Measurements from ENCODE around the gene CAMK1D. TPM values are rescaled to one million over a fixed set of nuclear protein-coding genes. Genes with fewer than 3 reads are reported as not detected.
A peak's percentile ranks its signal among the peaks of the same experiment; 100 is the strongest.
"Not testable (repeated sequence)": the region's sequence is repeated elsewhere in the genome, so short reads cannot be mapped to it uniquely, and the experiment has no call there.

The CAMK1D gene
- total RNA-seq, 1 donor from 2014 or later, result 5.2 TPM

DNA sequence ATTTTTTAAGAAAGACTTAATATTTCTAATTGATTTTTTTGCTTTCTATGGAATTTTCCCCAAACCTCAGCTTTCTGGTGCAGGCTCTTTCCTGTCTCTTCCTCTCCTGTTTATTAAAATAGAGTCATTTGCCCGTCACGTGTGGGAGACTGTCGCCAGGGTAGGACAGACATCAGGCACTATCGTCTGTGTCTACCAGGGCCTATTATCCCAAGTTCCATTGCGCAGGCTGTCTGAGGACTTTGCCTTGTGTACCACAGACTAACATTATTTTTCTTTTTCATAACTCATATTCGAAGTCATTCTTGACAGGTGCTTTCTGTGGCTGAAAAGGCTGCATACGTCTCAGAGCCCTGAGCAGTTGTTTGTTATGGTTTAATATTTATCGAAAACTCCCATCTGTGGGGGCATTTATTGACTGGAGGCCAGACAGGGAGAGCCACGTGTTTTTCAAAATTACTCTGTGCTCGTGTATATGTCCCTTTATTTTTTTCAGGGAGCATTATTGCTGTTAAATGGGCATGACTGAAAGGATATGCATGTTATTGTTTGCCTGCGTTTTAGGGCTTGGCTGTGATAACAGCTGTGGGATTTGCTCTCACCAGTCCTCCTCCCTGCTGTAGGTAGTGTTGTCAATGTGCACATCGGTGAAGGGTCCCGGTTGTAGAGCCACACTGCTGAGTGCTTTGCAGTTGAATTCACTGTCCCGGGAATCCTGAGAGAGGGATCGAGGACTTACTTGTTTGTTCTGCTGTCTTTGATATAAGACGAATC is 89.8 kb downstream of the CAMK1D start:
- DNase-seq (ENCODE audit: missing footprints) (no peak), ATAC-seq (no peak)
- intact Hi-C loops (cut with DNase I), result no loop called here

DNA sequence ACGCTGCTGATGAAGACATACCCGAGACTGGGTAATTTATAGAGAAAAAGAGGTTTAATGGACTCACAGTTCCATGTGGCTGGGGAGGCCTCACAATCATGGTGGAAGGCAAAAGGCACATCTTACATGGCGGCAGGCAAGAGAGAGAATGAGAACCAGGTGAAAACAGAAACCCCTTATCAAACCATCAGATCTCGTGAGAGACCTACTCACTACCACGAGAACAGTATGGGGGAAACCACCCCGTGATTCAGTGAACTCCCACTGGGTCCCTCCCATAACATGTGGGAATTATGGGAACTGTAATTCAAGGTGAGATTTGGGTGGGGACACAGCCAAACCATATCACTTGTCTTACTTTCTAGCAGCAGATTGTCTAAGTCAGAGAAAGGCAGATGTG is 90.4 kb downstream of the CAMK1D start:
- intact Hi-C loops (cut with DNase I); DNase-seq (ENCODE audit: missing footprints); ATAC-seq: not testable (repeated sequence)

DNA sequence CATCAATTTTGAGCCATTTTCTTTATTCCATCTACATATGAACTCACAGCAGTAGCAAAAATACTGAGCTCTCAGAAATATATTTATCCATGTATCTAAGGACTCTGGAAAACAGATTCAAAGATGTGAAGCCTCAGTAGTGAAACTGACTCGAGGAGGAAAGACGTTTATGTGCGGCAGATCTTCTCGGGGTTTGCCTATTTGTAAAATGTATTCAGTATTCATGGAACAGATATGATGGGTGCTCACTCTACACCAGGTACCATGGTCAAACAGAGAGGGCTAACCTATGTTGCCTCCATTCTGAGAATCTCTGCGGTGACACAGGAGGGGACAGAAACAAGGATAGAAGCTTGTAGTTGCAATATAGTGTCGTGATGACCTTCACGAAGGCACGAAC is 93.7 kb downstream of the CAMK1D start:
- no peak for ATAC-seq

DNA sequence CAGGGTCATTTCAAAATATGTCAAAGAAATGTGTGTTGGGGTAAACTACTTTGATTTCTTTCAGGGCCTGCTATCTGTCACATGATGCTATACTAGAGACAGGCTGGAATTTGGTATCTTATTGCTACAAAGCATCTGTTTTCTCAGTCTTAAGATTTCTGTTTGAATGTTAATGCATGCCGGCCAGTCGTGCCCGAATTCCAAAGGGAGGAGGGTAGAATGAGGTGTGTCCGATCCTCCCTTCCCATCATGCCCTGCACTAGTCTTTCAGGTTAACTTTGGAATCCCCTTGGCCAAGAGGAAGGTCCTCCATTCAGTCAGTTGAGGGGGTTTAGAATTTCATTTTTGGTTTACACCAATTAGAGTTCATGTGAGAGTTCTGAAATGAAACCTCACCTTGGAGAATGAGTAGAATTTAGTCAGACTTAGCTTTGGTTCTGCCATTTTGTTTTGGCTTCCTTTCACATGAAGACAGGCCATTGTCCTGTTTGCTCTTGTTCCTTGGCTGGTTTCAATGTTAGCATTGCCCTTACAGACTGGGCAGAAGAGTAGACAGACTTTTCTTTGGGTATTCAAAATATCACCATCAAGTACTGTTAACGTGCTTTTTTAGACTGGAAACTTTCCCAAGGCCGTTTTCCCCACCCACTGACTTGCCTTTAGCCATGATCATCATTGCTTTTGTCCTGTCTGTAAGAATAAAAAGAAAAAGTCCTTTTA is 95.8 kb downstream of the CAMK1D start:
- ATAC-seq (no peak), DNase-seq (ENCODE audit: missing footprints) (no peak)
- intact Hi-C loops (cut with DNase I), result no loop called here

More for the DNA sequence above, 93.7 kb downstream of the CAMK1D start:
- no peak for DNase-seq (ENCODE audit: missing footprints)
- intact Hi-C loops (cut with DNase I), result no loop called here

- intact Hi-C loops (cut with DNase I), result no loop called here
- DNase-seq (ENCODE audit: missing footprints), result no peak
- peak; percentile 46 for ATAC-seq
Measured at GRCh38 chr10:12445701-12446334, 96.5 kb downstream of the CAMK1D start.

DNA sequence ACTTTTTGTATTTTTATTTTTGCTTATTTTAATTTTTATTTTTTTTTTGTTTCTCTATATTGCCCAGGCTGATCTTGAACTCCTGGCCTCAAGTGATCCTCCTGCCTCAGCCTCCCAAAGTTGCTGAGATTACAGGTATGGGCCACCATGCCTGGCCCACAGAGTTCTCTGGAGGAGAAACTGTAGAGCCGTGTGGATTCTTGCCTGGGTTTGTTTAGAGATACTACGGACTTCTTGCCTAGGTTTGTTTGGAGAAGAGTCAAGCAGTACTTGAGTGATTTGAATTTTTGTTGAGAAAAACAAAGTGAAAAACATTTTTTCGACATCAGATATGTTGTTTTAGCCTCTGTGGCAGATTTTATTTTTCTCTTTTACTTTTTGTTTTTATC is 99.0 kb downstream of the CAMK1D start:
- ATAC-seq (no peak), DNase-seq (ENCODE audit: missing footprints) (no peak)
- intact Hi-C loops (cut with DNase I), result no loop called here

GRCh38 chr10:12448729-12449391 is 99.5 kb downstream of the CAMK1D start:
- intact Hi-C loops (cut with DNase I), result no loop called here
- no peak for DNase-seq (ENCODE audit: missing footprints)
- no peak for ATAC-seq

DNA sequence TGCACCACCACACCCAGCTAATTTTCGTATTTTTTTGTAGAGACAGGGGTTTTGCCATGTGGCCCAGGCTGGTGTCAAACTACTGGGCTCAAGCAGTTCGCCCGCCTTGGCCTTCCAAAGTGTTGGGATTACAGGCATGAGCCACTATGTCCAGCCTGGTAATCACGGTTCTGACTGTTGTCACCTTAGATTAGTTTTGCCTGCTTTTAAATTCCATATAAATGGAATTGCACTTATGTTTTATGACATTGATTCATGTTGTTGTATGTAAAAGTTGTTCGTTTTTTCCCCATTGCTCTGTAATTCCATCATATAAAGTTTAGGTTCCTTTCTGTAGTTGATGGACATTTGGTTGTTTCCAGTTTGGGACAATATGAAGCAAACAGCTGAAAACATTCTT is 106.0 kb downstream of the CAMK1D start:
- intact Hi-C loops (cut with DNase I), result no loop called here
- ATAC-seq, result no peak
- DNase-seq (ENCODE audit: missing footprints), result no peak

- intact Hi-C loops (cut with DNase I), result no loop called here
- no peak for DNase-seq (ENCODE audit: missing footprints)
- ATAC-seq, result no peak
Measured at GRCh38 chr10:12455766-12456165, 106.4 kb downstream of the CAMK1D start.

- intact Hi-C loops (cut with DNase I), result no loop called here
- DNase-seq (ENCODE audit: missing footprints), result no peak
- ATAC-seq, result no peak
Measured at GRCh38 chr10:12459340-12459739, 110.0 kb downstream of the CAMK1D start.

DNA sequence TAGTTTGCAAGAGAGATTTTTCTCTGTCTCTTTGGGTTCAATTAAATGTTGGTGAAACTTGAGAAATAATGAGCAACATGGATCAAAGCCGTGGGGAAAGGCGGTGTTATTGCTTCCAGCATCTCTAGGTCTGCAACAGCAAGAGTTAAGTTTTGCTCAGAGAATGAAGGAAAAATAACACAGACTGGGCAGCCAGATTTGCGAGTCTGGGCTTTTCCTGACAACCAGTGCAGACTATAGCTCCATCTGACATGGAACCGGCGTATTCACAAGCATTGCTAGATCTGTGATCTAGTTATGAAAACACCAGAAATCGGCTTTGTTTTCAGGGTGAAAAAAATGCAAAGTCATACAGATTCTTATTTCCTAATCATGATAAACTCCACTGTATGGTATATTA is 110.4 kb downstream of the CAMK1D start:
- DNase-seq (ENCODE audit: missing footprints) (no peak), ATAC-seq (no peak)
- intact Hi-C loops (cut with DNase I), result no loop called here

GRCh38 chr10:12463459-12463838 is 114.1 kb downstream of the CAMK1D start:
- ATAC-seq (no peak), DNase-seq (ENCODE audit: missing footprints) (no peak)
- intact Hi-C loops (cut with DNase I), result no loop called here

- intact Hi-C loops (cut with DNase I), result no loop called here
- no peak for ATAC-seq
Measured at GRCh38 chr10:12465385-12466136, 116.2 kb downstream of the CAMK1D start.

GRCh38 chr10:12466704-12467305 is 117.5 kb downstream of the CAMK1D start:
- intact Hi-C loops (cut with DNase I), result no loop called here
- DNase-seq (ENCODE audit: missing footprints), result no peak
- ATAC-seq, result no peak

More at GRCh38 chr10:12465385-12466136, 116.2 kb downstream of the CAMK1D start:
- no peak for DNase-seq (ENCODE audit: missing footprints)

DNA sequence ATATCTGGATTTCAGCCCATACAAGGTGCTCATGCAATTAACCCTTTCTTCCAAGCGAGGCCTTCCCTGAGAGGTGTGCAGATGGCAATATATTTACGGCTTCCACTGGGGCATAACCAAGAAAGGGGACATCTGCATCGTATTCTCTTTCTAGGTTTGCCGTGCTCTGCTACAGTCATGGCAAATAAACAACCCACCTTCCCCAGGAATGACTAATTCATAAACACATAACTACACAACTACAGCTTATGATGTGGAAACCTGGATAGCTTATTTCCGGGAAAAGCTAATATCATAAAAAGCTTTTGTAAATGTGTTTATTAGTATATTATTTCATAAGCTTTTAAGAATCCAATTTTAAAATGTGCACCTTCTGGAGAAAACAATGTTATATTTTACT is 120.0 kb downstream of the CAMK1D start:
- DNase-seq (ENCODE audit: missing footprints), result no peak
- intact Hi-C loops (cut with DNase I), result no loop called here
- ATAC-seq, result no peak

DNA sequence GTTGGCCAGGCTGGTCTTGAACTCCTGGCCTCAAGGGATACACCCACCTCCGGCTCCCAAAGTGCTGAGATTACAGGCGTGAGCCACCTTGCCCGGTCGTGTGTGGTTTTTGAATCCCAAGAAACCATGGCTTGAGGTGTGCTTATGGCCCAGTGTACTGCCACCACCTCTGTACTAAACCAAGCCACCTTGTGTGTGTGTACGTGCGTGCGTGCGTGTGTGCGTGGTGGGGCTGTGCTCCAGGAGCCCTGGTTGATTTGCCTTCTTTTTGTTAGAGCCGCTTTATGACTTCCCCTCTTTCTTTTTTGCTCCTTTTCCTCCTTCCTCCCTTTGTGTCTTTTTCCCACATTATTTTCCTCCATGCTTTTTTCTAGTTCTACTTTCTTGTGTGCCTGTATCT is 121.4 kb downstream of the CAMK1D start:
- intact Hi-C loops (cut with DNase I), result no loop called here
- ATAC-seq, result no peak

GRCh38 chr10:12471135-12471534 is 121.8 kb downstream of the CAMK1D start:
- intact Hi-C loops (cut with DNase I), result no loop called here
- ATAC-seq (no peak), DNase-seq (ENCODE audit: missing footprints) (no peak)

More for the DNA sequence above, 121.4 kb downstream of the CAMK1D start:
- no peak for DNase-seq (ENCODE audit: missing footprints)

- ATAC-seq, result no peak
- intact Hi-C loops (cut with DNase I), result no loop called here
- DNase-seq (ENCODE audit: missing footprints), result no peak
Measured at GRCh38 chr10:12473491-12473890, 124.1 kb downstream of the CAMK1D start.
